Femur (tissue), 1 donor: Measurements from ENCODE around the gene IGSF8.
"Not testable (repeated sequence)": the region's sequence is repeated elsewhere in the genome, so short reads cannot be mapped to it uniquely, and the experiment has no call there.

ENCODE experiments used
- DNase-seq: peaks from one replicate; pipeline ENCODE4 v3.0.0-alpha.2; 2017

Gene IGSF8

DNA sequence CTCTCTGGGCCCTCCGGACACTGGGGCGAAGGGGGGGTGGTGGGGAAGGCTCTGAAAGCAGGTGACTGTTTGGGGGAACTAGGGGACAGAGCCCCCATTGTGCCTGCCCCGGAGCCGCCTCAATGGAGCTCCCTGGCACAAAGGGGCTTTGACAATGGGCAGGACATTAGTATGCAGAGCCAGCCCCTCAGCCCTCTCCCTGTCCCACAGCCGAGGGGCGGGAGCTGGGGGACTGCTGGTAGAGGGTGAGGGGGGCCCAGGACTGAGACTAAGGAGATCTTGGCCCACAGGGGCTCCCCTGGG is 36.2 kb downstream of the IGSF8 start:
- DNase-seq, result peak; percentile 28

DNA sequence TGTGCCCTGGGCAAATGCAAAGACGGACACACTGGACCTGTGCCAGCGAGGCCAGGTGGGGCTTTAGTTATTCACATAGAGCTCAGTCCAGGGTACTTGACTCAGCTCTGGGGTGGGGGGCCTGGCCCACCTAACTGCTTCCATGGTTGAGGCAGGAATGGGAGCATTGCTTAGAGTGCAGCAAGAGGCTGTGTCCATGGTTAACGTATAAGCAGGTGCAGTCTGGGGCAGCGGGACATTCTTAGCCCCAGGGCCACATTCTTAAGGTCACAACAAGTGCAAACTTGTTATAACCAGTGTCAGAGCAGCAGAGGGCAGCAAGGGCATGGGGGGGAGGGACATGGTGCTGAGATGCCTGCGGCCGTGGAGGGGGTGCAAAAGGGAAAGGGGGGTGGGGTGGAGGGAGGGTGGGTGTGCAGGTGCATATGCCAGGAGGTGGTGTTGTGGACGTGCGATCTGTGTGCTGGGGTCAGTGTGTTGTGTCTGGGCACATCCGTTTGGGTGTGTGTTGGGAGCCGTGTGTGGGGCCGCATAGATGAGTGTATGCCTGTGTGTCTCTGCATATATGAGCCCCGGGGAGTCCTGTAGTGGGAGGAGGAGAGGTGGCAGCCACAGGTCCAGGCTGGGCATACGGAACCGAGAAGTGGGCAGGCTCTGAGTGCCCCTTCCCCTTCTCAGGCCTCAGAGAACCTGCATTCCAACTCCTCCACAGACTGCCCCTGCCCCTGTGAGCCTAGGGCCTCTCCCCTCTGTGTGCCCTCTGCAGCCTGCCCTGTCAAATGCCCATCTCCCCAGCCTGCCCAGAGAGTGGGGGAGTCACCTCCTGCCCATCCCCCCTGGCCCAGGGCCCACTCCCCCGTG is 36.8 kb downstream of the IGSF8 start:
- DNase-seq, result no peak

DNA sequence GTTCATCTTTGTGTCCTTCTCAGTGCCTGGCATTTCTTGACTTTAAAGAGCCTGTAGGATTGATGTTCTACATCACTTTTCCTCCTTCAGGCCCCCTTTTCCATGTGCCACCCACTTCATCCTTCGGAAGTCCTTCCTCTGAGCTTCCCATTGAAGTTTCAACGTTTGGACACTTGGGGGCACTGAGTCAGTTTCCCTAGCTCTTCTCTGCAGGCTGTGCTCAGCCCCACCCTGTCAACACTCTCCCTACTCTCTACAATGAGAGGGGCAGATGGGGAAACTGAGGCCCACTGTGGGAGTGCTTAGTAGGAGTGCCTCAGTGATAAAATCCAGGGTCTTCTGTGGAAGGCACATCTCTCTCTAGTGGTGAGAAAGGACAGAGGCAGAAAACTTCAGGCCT is 40.3 kb downstream of the IGSF8 start:
- DNase-seq, result no peak

DNA sequence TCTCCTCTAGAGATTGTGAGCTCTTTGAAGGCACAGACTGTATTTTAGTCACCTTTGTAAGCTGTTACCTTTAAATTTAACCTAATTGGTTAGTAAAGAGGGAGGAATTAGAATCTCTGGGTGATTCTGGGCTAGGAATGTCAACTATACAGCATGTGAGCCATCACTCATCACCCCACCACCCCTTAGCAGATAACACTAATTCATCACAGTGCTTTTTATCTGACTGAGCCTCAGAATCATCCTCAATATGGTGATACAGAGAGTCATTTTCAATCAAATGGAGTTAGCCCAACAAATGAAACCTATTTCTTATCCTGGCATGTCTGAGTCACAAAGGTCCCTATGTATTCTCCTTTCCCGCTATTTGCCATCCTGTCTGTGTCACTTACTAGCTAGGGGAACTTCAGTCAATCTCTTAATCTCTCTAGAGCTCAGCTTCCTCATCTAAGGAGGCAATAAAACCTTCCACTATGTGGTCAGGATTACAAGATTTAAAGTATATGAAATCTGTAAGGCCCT is 41.7 kb downstream of the IGSF8 start:
- DNase-seq, result no peak

DNA sequence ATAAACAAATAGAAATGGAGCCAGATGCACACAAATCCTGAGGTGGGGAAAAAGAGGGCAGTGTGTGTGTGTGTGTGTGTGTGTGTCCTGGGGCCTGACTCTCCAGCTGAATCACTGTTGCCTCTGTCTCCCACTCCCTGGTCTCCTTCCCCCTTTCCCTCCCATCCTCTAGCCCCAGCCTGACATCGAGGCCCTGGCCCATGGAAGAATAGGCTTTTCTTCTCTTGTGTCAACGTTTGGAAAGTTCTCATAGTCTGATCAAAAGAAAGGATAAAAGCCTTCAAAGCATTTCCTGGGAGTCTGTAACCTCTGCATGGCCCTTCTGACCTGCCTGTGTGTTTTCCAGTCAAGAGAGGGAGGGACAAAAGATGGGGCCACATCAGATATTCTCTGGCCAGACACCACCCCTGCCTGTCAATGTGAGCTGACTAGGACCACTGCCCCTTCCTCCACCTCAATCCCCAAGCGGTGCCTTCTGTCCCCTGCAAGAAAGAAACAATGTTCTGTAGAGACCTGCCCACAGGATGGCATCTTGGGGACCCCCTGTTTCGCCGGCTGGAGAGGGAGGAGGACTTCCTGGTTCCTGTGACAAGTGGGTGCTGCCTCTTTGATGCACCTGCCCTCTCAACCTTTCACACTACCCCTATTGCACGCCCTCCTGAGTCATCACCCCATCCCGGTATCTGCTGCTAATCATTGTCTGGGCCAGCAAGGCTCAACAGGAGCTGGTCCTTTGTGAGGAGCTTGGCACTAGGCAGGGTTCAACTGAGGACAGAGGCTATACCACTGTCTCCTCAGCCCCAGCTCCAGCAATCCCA is 44.7 kb downstream of the IGSF8 start:
- no peak for DNase-seq

DNA sequence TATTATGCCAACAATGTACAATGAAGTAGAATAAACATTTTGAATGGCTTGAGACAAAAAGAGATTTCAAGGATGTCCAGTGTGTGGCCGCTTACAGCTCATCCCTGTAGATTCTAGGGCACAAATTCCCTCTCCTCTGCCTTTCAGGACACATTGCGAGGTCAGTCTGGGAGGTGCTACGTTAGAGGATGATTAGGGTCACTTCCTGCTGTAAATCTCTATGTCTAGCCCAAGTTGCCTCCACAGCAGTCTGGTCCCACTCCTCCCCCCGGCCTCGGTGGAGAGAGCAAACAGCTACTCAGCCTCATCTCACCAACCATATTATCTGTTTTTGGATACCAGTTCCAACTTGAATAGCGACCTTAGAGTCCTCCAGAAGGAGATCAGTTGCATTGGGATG is 45.5 kb downstream of the IGSF8 start:
- DNase-seq, result no peak

DNA sequence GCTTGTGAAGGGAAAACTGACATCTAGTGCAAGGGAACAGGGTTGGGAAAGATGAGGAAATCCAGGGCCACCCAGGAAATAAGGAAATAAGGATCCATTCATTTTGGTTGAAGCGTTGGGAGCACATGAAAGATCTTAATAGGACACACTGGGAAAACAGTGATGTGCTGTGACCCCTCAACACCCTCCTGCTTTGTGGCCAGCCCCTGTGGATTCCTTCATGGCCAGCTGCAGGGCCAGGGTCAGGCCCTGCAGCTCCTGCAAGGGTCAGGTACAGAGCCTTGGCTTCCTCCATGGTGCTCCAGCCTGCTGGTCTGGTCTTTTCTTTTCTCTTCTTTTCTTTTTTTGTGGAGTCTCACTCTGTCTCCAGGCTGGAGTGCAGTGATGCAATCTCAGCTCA is 47.8 kb downstream of the IGSF8 start:
- no peak for DNase-seq

DNA sequence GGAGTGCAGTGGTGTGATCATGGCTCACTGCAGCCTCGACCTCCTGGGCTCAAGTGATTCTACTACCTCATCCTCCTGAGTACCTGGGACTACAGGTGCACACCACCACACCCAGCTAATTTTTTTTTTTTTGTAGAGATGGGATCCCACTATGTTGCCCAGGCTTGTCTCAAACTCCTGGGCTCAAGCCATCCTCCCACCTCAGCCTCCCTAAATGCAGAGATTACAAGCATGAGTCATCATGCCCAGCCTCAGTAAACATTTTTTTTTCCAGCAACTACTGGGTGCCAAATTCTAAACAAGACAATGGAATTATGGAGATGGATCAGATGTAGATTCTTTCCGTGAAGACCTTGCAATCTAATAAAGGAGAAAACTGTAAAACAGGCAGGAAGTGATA is 48.2 kb downstream of the IGSF8 start:
- DNase-seq, result not testable (repeated sequence)

DNA sequence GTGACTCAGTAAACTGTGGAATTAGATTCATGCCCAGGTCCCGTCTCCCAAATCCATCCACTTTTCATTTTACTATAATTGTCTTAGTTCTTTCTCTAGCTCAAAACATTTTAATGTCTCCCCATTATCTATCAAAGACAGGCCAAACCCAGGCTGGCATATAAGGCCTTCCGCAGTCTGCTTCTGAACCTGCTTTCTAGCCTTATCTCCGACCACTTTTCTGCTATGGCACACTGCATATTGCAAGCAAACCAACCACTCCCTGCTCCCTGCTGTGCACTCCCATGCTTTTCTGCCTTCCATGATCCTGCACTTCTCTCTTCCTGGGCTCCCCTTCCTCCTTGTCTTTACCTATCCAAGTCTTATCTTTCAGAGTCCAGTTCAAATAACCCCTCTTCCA is 49.3 kb downstream of the IGSF8 start:
- no peak for DNase-seq

DNA sequence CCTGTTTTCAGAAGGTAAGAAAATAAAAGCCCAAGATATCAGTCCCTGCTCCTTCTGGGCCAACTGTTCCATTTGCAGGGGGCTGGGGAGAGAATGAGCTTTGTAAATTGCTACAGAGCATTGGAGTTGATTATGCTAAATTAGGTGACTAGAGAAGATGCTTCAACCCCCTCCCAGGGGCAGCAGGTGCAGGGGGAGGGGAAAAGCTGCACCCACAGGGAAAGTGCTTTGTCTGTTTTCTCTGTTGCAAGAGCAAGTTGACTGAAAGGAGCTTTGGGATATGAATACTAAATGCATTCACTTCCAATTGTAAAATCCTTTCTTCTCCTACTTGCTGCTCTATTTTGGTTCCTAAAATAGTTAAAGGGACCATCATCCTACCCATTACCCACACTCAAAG is 50.1 kb downstream of the IGSF8 start:
- no peak for DNase-seq

DNA sequence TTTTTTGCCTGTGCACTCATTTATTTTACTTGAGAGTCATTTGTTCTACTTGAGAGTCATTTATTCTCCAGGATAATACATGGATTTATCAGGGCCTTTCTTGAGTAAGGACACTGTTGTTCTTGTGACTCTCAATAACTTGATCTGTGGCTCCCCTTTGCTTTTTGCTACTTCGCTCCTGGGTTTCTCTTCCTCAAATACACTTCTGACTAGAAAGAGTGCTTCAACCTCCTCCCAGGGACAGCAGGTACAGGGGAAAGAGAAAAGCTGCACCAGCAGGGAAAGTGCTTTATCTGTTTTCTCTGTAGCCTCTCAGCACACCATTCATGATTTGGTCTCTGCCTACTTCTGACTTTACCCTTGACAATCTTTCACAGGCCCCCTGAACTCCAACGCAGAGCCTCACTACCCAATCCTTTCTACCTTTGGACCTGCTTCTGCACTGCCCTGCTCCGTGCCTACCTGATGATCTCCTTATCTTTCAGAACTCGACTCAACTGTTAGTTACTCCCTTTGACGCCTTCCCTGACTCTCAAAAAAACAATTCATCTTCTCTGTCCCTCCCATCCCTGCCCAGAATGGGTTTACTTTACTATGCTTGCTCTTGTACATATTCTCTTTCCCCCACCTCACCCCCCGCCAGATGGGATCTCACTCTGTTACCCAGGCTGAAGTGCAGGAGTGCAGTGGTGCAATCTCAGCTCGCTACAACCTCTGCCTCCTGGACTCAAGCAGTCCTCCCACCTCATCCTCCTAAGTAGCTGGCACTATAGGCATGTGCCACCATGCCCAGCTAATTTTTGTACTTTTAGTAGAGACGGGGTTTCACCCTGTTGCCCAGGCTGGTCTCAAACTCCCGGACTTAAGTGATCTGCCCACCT is 51.1 kb downstream of the IGSF8 start:
- no peak for DNase-seq

DNA sequence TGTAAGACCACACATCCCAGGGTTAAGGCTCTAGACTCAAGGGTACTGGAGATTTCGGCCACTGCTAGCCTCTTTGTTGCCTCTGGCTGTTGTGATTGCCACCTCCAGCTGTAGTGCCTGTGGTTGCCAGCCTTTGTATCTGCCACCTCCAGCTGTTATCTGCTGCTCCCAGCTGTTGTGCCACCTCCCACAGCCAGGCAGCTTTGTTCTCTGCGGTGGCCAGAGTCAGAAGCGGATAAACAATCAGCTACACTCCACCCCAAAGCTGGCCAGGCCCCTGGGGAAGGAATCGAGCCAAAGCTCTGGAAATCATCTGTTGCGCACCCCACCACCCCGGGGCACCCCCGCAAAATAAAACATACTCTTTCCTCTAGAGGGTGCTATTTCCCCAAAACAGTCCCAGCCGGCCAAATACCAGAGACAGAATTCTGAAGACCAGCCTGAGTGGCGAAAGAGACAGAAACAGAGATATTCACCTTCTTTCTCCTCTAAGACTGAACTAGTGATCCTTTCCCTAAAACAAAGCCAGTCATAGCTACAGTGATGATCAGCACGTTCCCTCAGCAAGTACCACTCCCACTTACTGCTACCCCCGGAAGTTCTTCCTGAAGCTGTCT is 51.8 kb downstream of the IGSF8 start:
- DNase-seq, result peak; percentile 75

DNA sequence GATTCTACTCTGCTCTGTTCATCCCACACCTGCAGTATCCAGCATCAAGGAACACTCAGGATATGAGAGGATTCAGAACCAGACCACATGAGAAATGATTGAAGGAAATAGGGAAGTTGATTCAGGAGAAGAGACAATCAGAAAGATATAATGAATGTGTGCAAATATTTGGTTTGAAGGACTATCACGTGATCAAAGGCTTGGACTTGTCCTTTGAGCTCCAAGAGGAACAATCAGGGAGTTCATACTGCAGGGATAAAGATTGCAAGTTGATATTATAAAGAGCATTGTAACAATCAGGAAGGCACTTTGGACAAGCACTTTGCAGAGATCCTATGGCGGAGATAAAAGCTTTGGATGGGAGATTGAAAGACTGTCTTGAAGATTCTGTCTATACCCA is 52.8 kb downstream of the IGSF8 start:
- no peak for DNase-seq

DNA sequence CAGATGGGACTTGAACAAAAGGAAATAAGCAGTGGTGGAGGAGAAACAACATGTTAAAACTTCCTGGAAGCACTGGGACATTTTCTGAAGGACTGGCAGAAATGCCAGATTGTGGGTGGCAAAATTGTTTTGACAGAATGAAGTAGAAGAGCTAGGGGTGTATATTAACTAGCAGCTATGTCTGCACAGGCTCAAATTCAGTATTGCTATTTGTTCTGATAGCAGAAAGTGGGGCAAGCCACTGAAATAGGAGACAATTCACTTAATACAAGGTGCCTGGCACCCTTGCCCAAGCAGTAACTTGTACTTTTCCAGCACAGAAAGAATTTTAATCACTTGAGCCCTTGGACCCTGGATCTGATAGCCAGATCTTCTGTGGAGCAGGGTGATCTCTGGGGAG is 54.9 kb downstream of the IGSF8 start:
- no peak for DNase-seq
